IPS-18a (cell line): ENCODE measurements around the gene KCNJ2.

ENCODE experiments used
- H3K27ac ChIP-seq: one replicate; pipeline ENCODE4 v1.5.1; 2013; ENCODE audit warnings: low read length
- H3K27me3 ChIP-seq: one replicate; pipeline ENCODE4 v1.6.1; 2013; ENCODE audit warnings: mild to moderate bottlenecking, low read length; ENCODE audit not compliant: control insufficient read depth, insufficient read depth
- H3K36me3 ChIP-seq: one replicate; pipeline ENCODE4 v1.6.1; 2013; ENCODE audit warnings: low read depth, low read length; ENCODE audit not compliant: control insufficient read depth
- H3K4me1 ChIP-seq: one replicate; pipeline ENCODE4 v1.6.1; 2013; ENCODE audit warnings: low read depth, low read length; ENCODE audit not compliant: control insufficient read depth
- H3K4me3 ChIP-seq: one replicate; pipeline ENCODE4 v1.5.1; 2013; ENCODE audit warnings: low read length
- H3K9ac ChIP-seq: one replicate; pipeline ENCODE4 v1.6.1; 2013; ENCODE audit warnings: mild to moderate bottlenecking, low read length, moderate library complexity
- H3K9me3 ChIP-seq: one replicate; pipeline ENCODE4 v1.6.1; 2013; ENCODE audit warnings: low read depth, low read length; ENCODE audit not compliant: control insufficient read depth

The KCNJ2 gene

DNA sequence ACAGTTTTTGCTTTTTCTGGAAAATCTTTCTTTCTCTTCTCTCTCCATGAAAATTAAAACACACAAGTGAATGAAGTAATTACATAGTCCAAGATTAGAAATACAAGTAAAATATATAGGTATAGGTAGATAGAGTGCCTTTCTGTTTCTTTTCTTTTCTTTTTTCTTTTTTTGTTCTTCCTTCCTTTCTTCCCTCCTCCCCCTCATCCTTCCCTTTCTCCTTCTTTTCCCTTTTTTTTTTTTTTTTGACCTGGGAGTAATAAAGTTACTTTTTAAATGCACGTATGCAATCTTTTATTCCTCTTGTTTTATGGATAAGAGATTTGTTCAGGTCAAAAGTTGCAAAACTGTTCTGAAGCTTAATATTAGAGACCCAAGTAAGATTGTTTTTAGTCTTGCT is 34.6 kb upstream of the KCNJ2 start:
- Histone ChIP-seq H3K4me1 (peaks cover 8% of the 10 kb centered on the region), H3K9ac (no peak overlapping the region), H3K27me3 (no peaks in the 10 kb centered on the region), H3K36me3 (no peaks in the 10 kb centered on the region), H3K9me3 (no peaks in the 10 kb centered on the region), H3K27ac (no peak overlapping the region), H3K4me3 (no peak overlapping the region)

- no peak overlapping the region for H3K4me3 ChIP-seq
- no peaks in the 10 kb centered on the region for H3K27me3 ChIP-seq
- no peak overlapping the region for H3K27ac ChIP-seq
- H3K9ac ChIP-seq: no peak overlapping the region
- peaks cover 8% of the 10 kb centered on the region for H3K4me1 ChIP-seq
- H3K9me3 ChIP-seq: no peaks in the 10 kb centered on the region
- H3K36me3 ChIP-seq: no peaks in the 10 kb centered on the region
Measured at GRCh38 chr17:70136131-70136530, 33.2 kb upstream of the KCNJ2 start.

- H3K4me3 ChIP-seq: peak overlapping the region; percentile 6
- no peak overlapping the region for H3K9ac ChIP-seq
- no peaks in the 10 kb centered on the region for H3K27me3 ChIP-seq
- no peaks in the 10 kb centered on the region for H3K9me3 ChIP-seq
- H3K4me1 ChIP-seq: peaks cover 8% of the 10 kb centered on the region
- no peaks in the 10 kb centered on the region for H3K36me3 ChIP-seq
- H3K27ac ChIP-seq: no peak overlapping the region
Measured at GRCh38 chr17:70137451-70138230, 31.7 kb upstream of the KCNJ2 start.

GRCh38 chr17:70138291-70138865 is 31.0 kb upstream of the KCNJ2 start:
- H3K36me3 ChIP-seq: no peaks in the 10 kb centered on the region
- H3K9ac ChIP-seq: no peak overlapping the region
- H3K4me3 ChIP-seq: no peak overlapping the region
- H3K27me3 ChIP-seq: no peaks in the 10 kb centered on the region
- no peak overlapping the region for H3K27ac ChIP-seq
- no peaks in the 10 kb centered on the region for H3K9me3 ChIP-seq
- H3K4me1 ChIP-seq: peaks cover 8% of the 10 kb centered on the region

GRCh38 chr17:70139449-70139993 is 29.8 kb upstream of the KCNJ2 start:
- H3K9me3 ChIP-seq: no peaks in the 10 kb centered on the region
- peaks cover 8% of the 10 kb centered on the region for H3K4me1 ChIP-seq
- H3K27ac ChIP-seq: no peak overlapping the region

DNA sequence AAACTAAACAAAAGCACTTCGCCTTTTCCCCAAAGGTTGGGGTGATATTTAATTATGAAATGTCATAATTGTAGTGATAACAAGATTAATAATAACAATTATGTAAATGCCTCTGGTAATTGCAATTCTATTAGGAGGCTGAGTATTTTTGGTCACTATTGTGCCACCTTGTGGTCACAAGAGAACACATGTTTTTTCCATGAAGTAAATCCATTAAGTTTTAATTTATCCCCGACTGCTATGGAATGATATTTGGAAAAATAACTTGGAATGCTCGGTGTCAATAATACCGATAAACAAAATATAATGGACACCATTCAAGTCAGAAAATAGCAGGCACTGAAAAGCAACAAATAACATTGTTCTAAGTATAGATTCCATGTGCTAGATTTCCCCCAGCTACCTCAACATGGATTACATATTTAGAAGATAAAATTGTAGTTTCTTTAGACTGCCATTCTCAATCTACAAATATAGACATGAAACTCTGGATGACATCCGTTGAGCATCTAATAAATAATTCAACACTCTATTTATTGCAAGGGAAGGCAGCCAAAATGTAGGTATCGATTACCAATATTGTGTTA is 25.0 kb upstream of the KCNJ2 start:
- Histone ChIP-seq H3K27me3 (no peaks in the 10 kb centered on the region), H3K27ac (no peak overlapping the region), H3K36me3 (no peaks in the 10 kb centered on the region), H3K9me3 (no peaks in the 10 kb centered on the region), H3K4me3 (no peak overlapping the region), H3K9ac (no peak overlapping the region), H3K4me1 (no peaks in the 10 kb centered on the region)

More at GRCh38 chr17:70139449-70139993, 29.8 kb upstream of the KCNJ2 start:
- Histone ChIP-seq H3K36me3 (no peaks in the 10 kb centered on the region), H3K4me3 (no peak overlapping the region), H3K9ac (no peak overlapping the region), H3K27me3 (no peaks in the 10 kb centered on the region)

GRCh38 chr17:70153210-70153609 is 16.1 kb upstream of the KCNJ2 start:
- Histone ChIP-seq H3K9ac (no peak overlapping the region), H3K36me3 (no peaks in the 10 kb centered on the region), H3K4me3 (no peak overlapping the region), H3K27ac (no peak overlapping the region), H3K9me3 (no peaks in the 10 kb centered on the region), H3K4me1 (no peaks in the 10 kb centered on the region), H3K27me3 (no peaks in the 10 kb centered on the region)

GRCh38 chr17:70157151-70157550 is 12.2 kb upstream of the KCNJ2 start:
- Histone ChIP-seq H3K27me3 (no peaks in the 10 kb centered on the region), H3K4me1 (no peaks in the 10 kb centered on the region), H3K9ac (no peak overlapping the region), H3K4me3 (no peak overlapping the region), H3K36me3 (no peaks in the 10 kb centered on the region), H3K27ac (no peak overlapping the region), H3K9me3 (no peaks in the 10 kb centered on the region)

- Histone ChIP-seq H3K36me3 (no peaks in the 10 kb centered on the region), H3K4me1 (no peaks in the 10 kb centered on the region), H3K4me3 (no peak overlapping the region), H3K9ac (no peak overlapping the region), H3K9me3 (no peaks in the 10 kb centered on the region), H3K27me3 (no peaks in the 10 kb centered on the region), H3K27ac (no peak overlapping the region)
Measured at GRCh38 chr17:70158180-70158579, 11.2 kb upstream of the KCNJ2 start.

GRCh38 chr17:70158591-70158990 is 10.7 kb upstream of the KCNJ2 start:
- H3K27ac ChIP-seq: no peak overlapping the region
- no peak overlapping the region for H3K9ac ChIP-seq
- no peaks in the 10 kb centered on the region for H3K36me3 ChIP-seq
- no peaks in the 10 kb centered on the region for H3K4me1 ChIP-seq
- no peaks in the 10 kb centered on the region for H3K27me3 ChIP-seq
- no peaks in the 10 kb centered on the region for H3K9me3 ChIP-seq
- no peak overlapping the region for H3K4me3 ChIP-seq

- no peaks in the 10 kb centered on the region for H3K9me3 ChIP-seq
- H3K27me3 ChIP-seq: no peaks in the 10 kb centered on the region
- H3K4me3 ChIP-seq: no peak overlapping the region
- H3K4me1 ChIP-seq: no peaks in the 10 kb centered on the region
- H3K36me3 ChIP-seq: no peaks in the 10 kb centered on the region
- no peak overlapping the region for H3K27ac ChIP-seq
- no peak overlapping the region for H3K9ac ChIP-seq
Measured at GRCh38 chr17:70159980-70160379, 9.4 kb upstream of the KCNJ2 start.
